ENCODE measurements around the gene PRKD2.

DNA sequence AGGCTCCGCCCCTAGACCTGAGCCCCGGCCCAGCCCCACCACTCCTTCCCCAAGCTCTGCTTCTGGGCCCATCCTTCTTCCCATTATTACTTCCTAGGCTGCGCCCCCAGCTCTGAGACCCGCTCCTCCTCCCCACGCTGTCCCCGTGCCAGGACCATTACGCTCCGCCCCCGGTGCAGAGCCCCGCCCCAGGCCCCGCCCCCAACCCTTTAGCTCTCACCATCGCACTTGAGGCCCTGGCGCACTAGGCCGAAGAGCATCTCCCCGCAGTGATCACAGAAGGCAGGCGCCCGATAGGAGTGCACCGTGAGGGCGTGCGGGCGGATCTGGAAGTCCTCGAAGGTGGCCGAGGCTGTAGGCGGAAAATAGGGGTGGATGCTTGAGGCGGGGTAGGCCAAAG lies 6.2 kb downstream of the PRKD2 start:
- TF ChIP-seq, protein P1, sequence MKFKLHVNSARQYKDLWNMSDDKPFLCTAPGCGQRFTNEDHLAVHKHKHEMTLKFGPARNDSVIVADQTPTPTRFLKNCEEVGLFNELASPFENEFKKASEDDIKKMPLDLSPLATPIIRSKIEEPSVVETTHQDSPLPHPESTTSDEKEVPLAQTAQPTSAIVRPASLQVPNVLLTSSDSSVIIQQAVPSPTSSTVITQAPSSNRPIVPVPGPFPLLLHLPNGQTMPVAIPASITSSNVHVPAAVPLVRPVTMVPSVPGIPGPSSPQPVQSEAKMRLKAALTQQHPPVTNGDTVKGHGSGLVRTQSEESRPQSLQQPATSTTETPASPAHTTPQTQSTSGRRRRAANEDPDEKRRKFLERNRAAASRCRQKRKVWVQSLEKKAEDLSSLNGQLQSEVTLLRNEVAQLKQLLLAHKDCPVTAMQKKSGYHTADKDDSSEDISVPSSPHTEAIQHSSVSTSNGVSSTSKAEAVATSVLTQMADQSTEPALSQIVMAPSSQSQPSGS (IDR thresholded peaks at IDR 0.05; ENCODE audit: low read length) = no peak
- TF ChIP-seq, protein P2, sequence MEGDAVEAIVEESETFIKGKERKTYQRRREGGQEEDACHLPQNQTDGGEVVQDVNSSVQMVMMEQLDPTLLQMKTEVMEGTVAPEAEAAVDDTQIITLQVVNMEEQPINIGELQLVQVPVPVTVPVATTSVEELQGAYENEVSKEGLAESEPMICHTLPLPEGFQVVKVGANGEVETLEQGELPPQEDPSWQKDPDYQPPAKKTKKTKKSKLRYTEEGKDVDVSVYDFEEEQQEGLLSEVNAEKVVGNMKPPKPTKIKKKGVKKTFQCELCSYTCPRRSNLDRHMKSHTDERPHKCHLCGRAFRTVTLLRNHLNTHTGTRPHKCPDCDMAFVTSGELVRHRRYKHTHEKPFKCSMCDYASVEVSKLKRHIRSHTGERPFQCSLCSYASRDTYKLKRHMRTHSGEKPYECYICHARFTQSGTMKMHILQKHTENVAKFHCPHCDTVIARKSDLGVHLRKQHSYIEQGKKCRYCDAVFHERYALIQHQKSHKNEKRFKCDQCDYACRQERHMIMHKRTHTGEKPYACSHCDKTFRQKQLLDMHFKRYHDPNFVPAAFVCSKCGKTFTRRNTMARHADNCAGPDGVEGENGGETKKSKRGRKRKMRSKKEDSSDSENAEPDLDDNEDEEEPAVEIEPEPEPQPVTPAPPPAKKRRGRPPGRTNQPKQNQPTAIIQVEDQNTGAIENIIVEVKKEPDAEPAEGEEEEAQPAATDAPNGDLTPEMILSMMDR (IDR thresholded peaks at IDR 0.05; ENCODE audit: control extremely low read depth in 1 of 3, insufficient read depth in 1 of 3, low read depth in 1 of 3, low read length in 3 of 3) = no peak
- TF ChIP-seq MAFK (IDR thresholded peaks at IDR 0.05; ENCODE audit: low read depth, low read length) = no peak
- no peak for TF ChIP-seq TAF7 (optimal IDR thresholded peaks at IDR 0.05; ENCODE audit: borderline replicate concordance, low read depth, low read length)
- TF ChIP-seq YY1 (IDR thresholded peaks at IDR 0.05; ENCODE audit: low read depth, low read length) = no peak
- no peak for TF ChIP-seq POLR2AphosphoS5 (IDR thresholded peaks at IDR 0.05; ENCODE audit: low read depth, low read length)
- peak; percentile 65; the same call in 1 of the 2 replicates for TF ChIP-seq TAF1 (IDR thresholded peaks at IDR 0.05; ENCODE audit: low read depth, low read length)

All from H1 (cell line).